Neural cell (in vitro differentiated cells): ENCODE data around the gene CARMIL1. TPM values are rescaled to one million over a fixed set of nuclear protein-coding genes. Genes with fewer than 3 reads are reported as not detected.

Source experiments
- H2AFZ ChIP-seq: fragments of 200-600, 300-800 bp; sonication (generic), shearing (Covaris generic); 2 replicates; pipeline ENCODE4 v1.6.0; 2014; ENCODE audit warnings: low read depth, mild to moderate bottlenecking, antibody characterized with exemption, low read length, moderate library complexity
- H3F3A ChIP-seq: fragments of 200-600 bp; shearing (Covaris generic); 2 replicates; pipeline ENCODE4 v1.6.1; 2016; ENCODE audit warnings: mild to moderate bottlenecking, moderate library complexity, mixed read lengths, antibody characterized with exemption, low read length; ENCODE audit not compliant: insufficient read depth, poor library complexity, severe bottlenecking
- H3K27ac ChIP-seq: fragments of 200-600, 300-800 bp; sonication (generic), shearing (Covaris generic); 2 replicates; pipeline ENCODE4 v1.5.1; 2014; ENCODE audit warnings: mild to moderate bottlenecking, low read length, moderate library complexity
- H3K27me3 ChIP-seq: fragments of 300-800, 200-600 bp; sonication (generic), shearing (Covaris generic); 2 replicates; pipeline ENCODE4 v1.6.0; 2014; ENCODE audit warnings: mild to moderate bottlenecking, low read depth, low read length, moderate library complexity; ENCODE audit not compliant: insufficient read depth
- H3K36me3 ChIP-seq: fragments of 300-800, 200-600 bp; sonication (generic), shearing (Covaris generic); 2 replicates; pipeline ENCODE4 v1.5.1; 2014; ENCODE audit warnings: mild to moderate bottlenecking, antibody characterized with exemption, low read length, moderate library complexity; ENCODE audit not compliant: insufficient read depth
- H3K4me2 ChIP-seq: fragments of 300-800, 200-600 bp; sonication (generic), shearing (Covaris generic); 2 replicates; pipeline ENCODE4 v1.6.0; 2014; ENCODE audit warnings: mild to moderate bottlenecking, low read length
- H3K4me3 ChIP-seq: fragments of 300-800, 200-600 bp; sonication (generic), shearing (Covaris generic); 2 replicates; pipeline ENCODE4 v1.5.1; 2014; ENCODE audit warnings: mild to moderate bottlenecking, low read length, moderate library complexity
- H3K79me2 ChIP-seq: fragments of 200-600 bp; shearing (Covaris generic); replicated peaks from 2 replicates; pipeline ENCODE4 v1.6.0; 2014; ENCODE audit warnings: mild to moderate bottlenecking, low read length, moderate library complexity; ENCODE audit not compliant: insufficient read depth
- H3K9ac ChIP-seq: fragments of 300-800, 200-600 bp; sonication (generic), shearing (Covaris generic); 2 replicates; pipeline ENCODE4 v1.6.1; 2016; ENCODE audit warnings: mild to moderate bottlenecking, low read length, mixed read lengths
- H3K9me2 ChIP-seq: fragments of 200-600 bp; shearing (Covaris generic); 2 replicates; pipeline ENCODE4 v1.6.1; 2016; ENCODE audit warnings: mild to moderate bottlenecking, low read length, mixed read lengths; ENCODE audit not compliant: insufficient read depth
- H3K9me3 ChIP-seq: fragments of 200-600, 300-800 bp; sonication (generic), shearing (Covaris generic); 2 replicates; pipeline ENCODE4 v1.6.1; 2016; ENCODE audit warnings: mild to moderate bottlenecking, mixed run types, low read length, moderate library complexity, mixed read lengths
- H4K20me1 ChIP-seq: fragments of 200-600 bp; shearing (Covaris generic); 2 replicates; pipeline ENCODE4 v1.6.1; 2016; ENCODE audit warnings: mild to moderate bottlenecking, mixed run types; ENCODE audit not compliant: insufficient read depth
- EP300 ChIP-seq: fragments of 450-650 bp; conservative IDR thresholded peaks from 2 replicates; pipeline ENCODE4 v1.6.1; 2014; ENCODE audit warnings: antibody characterized with exemption, mild to moderate bottlenecking, moderate library complexity; ENCODE audit not compliant: poor library complexity, severe bottlenecking
- EZH2 ChIP-seq: fragments of 200-600, 300-800 bp; shearing (Covaris generic), sonication (generic); IDR thresholded peaks from 2 replicates; pipeline ENCODE4 v1.6.1; 2014; ENCODE audit warnings: antibody characterized with exemption, low read length, borderline replicate concordance, mild to moderate bottlenecking; ENCODE audit not compliant: insufficient read depth, poor library complexity, severe bottlenecking
- MXI1 ChIP-seq: fragments of 450-650 bp; conservative IDR thresholded peaks from 2 replicates; pipeline ENCODE4 v1.6.1; 2014; ENCODE audit warnings: antibody characterized with exemption, mild to moderate bottlenecking; ENCODE audit not compliant: poor library complexity, severe bottlenecking
- POLR2AphosphoS5 ChIP-seq: IDR thresholded peaks from 2 replicates; pipeline ENCODE4 v1.6.1; 2012
- RAD21 ChIP-seq: fragments of 450-650 bp; conservative IDR thresholded peaks from 2 replicates; pipeline ENCODE4 v1.6.1; 2014; ENCODE audit warnings: antibody characterized with exemption, mild to moderate bottlenecking, moderate library complexity
- SMC3 ChIP-seq: fragments of 450-650 bp; conservative IDR thresholded peaks from 2 replicates; pipeline ENCODE4 v1.6.1; 2014; ENCODE audit warnings: antibody characterized with exemption, mild to moderate bottlenecking, moderate library complexity; ENCODE audit not compliant: poor library complexity
- TAF1 ChIP-seq: IDR thresholded peaks from 2 replicates; pipeline ENCODE4 v1.6.1; 2012; ENCODE audit warnings: low read depth
- polyA plus RNA-seq: library from polyadenylated mRNA; depleted of rRNA; stranded (reverse); fragments of >200 nt; gene quantifications from 2 replicates; pipeline ENCODE4 v1.2.3, GENCODE V29; 2014
- TF ChIP-seq, protein P1 (sequence below): IDR thresholded peaks from 2 replicates; pipeline ENCODE4 v1.6.1; 2012; ENCODE audit warnings: borderline replicate concordance
- TF ChIP-seq, protein P2 (sequence below): fragments of 450-650 bp; IDR thresholded peaks from 2 replicates; pipeline ENCODE4 v1.5.1; 2014; ENCODE audit warnings: antibody characterized with exemption, mild to moderate bottlenecking, moderate library complexity; ENCODE audit not compliant: poor library complexity, severe bottlenecking

Gene CARMIL1
- polyA plus RNA-seq, 1 donor from 2014 or later: 5.3 TPM

DNA sequence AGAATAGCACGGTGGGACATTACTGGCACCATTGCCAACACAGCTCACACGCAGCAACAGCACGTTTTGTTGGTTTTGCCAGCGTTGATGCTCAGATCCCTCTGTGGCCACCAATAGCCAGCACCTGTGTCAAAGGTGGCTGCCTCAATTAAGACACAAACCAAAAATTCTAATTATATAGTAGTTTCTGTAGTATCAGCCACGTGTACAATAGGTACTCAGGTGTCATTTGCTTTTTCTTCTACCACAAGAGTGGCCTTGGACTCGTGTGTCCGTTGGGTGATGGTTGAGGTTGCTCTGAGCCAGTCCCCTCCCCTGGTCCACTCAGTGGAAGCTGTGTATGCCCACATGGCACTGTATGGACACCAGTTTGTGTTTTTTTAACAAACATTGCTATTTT is 105.1 kb downstream of the CARMIL1 start:
- TF ChIP-seq SMC3 (no peak), MXI1 (no peak), POLR2AphosphoS5 (no peak), TAF1 (no peak), RAD21 (no peak), EP300 (no peak), EZH2 (no peak)
- TF ChIP-seq, protein P1, sequence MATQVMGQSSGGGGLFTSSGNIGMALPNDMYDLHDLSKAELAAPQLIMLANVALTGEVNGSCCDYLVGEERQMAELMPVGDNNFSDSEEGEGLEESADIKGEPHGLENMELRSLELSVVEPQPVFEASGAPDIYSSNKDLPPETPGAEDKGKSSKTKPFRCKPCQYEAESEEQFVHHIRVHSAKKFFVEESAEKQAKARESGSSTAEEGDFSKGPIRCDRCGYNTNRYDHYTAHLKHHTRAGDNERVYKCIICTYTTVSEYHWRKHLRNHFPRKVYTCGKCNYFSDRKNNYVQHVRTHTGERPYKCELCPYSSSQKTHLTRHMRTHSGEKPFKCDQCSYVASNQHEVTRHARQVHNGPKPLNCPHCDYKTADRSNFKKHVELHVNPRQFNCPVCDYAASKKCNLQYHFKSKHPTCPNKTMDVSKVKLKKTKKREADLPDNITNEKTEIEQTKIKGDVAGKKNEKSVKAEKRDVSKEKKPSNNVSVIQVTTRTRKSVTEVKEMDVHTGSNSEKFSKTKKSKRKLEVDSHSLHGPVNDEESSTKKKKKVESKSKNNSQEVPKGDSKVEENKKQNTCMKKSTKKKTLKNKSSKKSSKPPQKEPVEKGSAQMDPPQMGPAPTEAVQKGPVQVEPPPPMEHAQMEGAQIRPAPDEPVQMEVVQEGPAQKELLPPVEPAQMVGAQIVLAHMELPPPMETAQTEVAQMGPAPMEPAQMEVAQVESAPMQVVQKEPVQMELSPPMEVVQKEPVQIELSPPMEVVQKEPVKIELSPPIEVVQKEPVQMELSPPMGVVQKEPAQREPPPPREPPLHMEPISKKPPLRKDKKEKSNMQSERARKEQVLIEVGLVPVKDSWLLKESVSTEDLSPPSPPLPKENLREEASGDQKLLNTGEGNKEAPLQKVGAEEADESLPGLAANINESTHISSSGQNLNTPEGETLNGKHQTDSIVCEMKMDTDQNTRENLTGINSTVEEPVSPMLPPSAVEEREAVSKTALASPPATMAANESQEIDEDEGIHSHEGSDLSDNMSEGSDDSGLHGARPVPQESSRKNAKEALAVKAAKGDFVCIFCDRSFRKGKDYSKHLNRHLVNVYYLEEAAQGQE: no peak
- TF ChIP-seq, protein P2, sequence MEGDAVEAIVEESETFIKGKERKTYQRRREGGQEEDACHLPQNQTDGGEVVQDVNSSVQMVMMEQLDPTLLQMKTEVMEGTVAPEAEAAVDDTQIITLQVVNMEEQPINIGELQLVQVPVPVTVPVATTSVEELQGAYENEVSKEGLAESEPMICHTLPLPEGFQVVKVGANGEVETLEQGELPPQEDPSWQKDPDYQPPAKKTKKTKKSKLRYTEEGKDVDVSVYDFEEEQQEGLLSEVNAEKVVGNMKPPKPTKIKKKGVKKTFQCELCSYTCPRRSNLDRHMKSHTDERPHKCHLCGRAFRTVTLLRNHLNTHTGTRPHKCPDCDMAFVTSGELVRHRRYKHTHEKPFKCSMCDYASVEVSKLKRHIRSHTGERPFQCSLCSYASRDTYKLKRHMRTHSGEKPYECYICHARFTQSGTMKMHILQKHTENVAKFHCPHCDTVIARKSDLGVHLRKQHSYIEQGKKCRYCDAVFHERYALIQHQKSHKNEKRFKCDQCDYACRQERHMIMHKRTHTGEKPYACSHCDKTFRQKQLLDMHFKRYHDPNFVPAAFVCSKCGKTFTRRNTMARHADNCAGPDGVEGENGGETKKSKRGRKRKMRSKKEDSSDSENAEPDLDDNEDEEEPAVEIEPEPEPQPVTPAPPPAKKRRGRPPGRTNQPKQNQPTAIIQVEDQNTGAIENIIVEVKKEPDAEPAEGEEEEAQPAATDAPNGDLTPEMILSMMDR: no peak
- Histone ChIP-seq H3K9ac (no peak overlapping the region), H2AFZ (no peak overlapping the region), H3K27me3 (no peaks in the 10 kb centered on the region), H3K4me2 (no peak overlapping the region), H4K20me1 (no peaks in the 10 kb centered on the region), H3K27ac (no peak overlapping the region), H3F3A (no peaks in the 10 kb centered on the region), H3K9me2 (no peaks in the 10 kb centered on the region), H3K79me2 (no peaks in the 10 kb centered on the region), H3K9me3 (no peaks in the 10 kb centered on the region), H3K36me3 (no peaks in the 10 kb centered on the region), H3K4me3 (no peak overlapping the region)

DNA sequence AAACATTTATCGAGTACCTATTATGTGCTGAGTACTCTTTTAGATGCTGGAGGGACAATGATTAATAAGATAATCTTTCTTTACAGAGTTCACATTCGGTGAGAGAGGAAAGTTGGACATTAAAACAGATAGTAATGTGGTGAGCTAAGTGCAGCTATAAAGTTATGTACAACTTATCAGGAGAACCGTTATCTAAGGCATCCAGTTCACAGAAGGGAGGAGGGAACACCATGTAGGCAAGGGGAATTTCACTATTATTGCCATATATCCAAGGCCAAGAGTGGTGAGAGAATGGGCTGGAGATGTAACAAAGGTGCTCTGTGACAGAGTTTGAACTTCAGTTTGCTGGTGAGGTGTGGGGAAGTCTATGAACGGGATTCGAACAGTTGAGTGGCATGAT is 105.8 kb downstream of the CARMIL1 start:
- H3K9me3 ChIP-seq: no peaks in the 10 kb centered on the region
- no peak overlapping the region for H3K27ac ChIP-seq
- H3K4me2 ChIP-seq: no peak overlapping the region
- no peaks in the 10 kb centered on the region for H3K27me3 ChIP-seq
- no peaks in the 10 kb centered on the region for H3K79me2 ChIP-seq
- no peaks in the 10 kb centered on the region for H3F3A ChIP-seq
- no peak overlapping the region for H2AFZ ChIP-seq
- H4K20me1 ChIP-seq: no peaks in the 10 kb centered on the region
- H3K9ac ChIP-seq: no peak overlapping the region
- H3K36me3 ChIP-seq: no peaks in the 10 kb centered on the region
- no peaks in the 10 kb centered on the region for H3K9me2 ChIP-seq
- no peak overlapping the region for H3K4me3 ChIP-seq
- no peak for TF ChIP-seq TAF1
- TF ChIP-seq MXI1: no peak
- no peak for TF ChIP-seq RAD21
- TF ChIP-seq, protein P2: no peak
- TF ChIP-seq EZH2: no peak
- TF ChIP-seq EP300: no peak
- TF ChIP-seq POLR2AphosphoS5: no peak
